Natural killer cell (primary cell): ENCODE data around the gene TSPAN11. TPM values are rescaled to one million over a fixed set of nuclear protein-coding genes. Genes with fewer than 3 reads are reported as not detected.

Experiments used
- ATAC-seq, 3 donors: fragments of 150-1000 bp in 2 of 3; fragments of 200-7000 bp in 1 of 3; cut with Tn5 transposase; 1 replicate in 1 of 3; 2 replicates in 2 of 3; pipeline ENCODE4 v1.10.0; 2021; ENCODE audit warnings: mild to moderate bottlenecking in 2 of 3, moderate library complexity in 2 of 3
- DNase-seq, 2 donors: peaks; one replicate each; pipeline versions ENCODE4 v3.0.0 to v3.0.0-alpha.2; 2013 to 2021; ENCODE audit warnings: mixed read lengths in 1 of 2
- H3K27ac ChIP-seq: one replicate; pipeline ENCODE4 v1.5.1; 2013; ENCODE audit warnings: mild to moderate bottlenecking, low read length
- H3K27me3 ChIP-seq: one replicate; pipeline ENCODE4 v1.6.1; 2013; ENCODE audit warnings: low read length; ENCODE audit not compliant: control insufficient read depth, insufficient read depth
- H3K36me3 ChIP-seq: one replicate; pipeline ENCODE4 v1.6.1; 2013; ENCODE audit warnings: low read length; ENCODE audit not compliant: control insufficient read depth, insufficient read depth
- H3K4me1 ChIP-seq: one replicate; pipeline ENCODE4 v1.6.1; 2013; ENCODE audit warnings: low read length; ENCODE audit not compliant: control insufficient read depth, insufficient read depth
- H3K4me3 ChIP-seq: one replicate; pipeline ENCODE4 v1.5.1; 2013; ENCODE audit warnings: low read length
- H3K9me3 ChIP-seq: one replicate; pipeline ENCODE4 v1.6.1; 2013; ENCODE audit warnings: low read length; ENCODE audit not compliant: control insufficient read depth, insufficient read depth
- H3K27ac Mint-ChIP-seq, 2 donors: one replicate each; pipeline ENCODE4 v1.8.0; 2022; ENCODE audit warnings: mild to moderate bottlenecking in 2 of 2, mixed read lengths in 2 of 2, moderate library complexity in 1 of 2
- H3K27me3 Mint-ChIP-seq, 2 donors: one replicate each; pipeline ENCODE4 v1.8.0; 2022; ENCODE audit warnings: low read depth in 2 of 2, mixed read lengths in 2 of 2
- H3K36me3 Mint-ChIP-seq: one replicate; pipeline ENCODE4 v1.8.0; 2022; ENCODE audit warnings: mixed read lengths
- H3K4me1 Mint-ChIP-seq, 2 donors: one replicate each; pipeline ENCODE4 v1.8.0; 2022; ENCODE audit warnings: mixed read lengths in 2 of 2
- H3K4me3 Mint-ChIP-seq: one replicate; pipeline ENCODE4 v1.8.0; 2022; ENCODE audit warnings: mild to moderate bottlenecking, moderate library complexity, mixed read lengths
- H3K9me3 Mint-ChIP-seq, 2 donors: one replicate each; pipeline ENCODE4 v1.8.0; 2022; ENCODE audit warnings: mixed read lengths in 2 of 2
- CTCF ChIP-seq: fragments of 200-600 bp; IDR thresholded peaks from one replicate; pipeline ENCODE4 v1.8.0; 2022; ENCODE audit warnings: antibody characterized with exemption
- WGBS: methylation state at CpG from one replicate; pipeline ENCODE4 v1.1.7; 2013; ENCODE audit warnings: missing lambda C conversion rate; ENCODE audit not compliant: insufficient coverage; 5-methylcytosine and 5-hydroxymethylcytosine counted together
- intact Hi-C: fragments of 100-400 bp; cut with micrococcal nuclease; formaldehyde crosslinking; loops from one replicate; pipeline ENCODE4 v1.14.2; 2022
- total RNA-seq, 4 donors: library from RNA; stranded (reverse); fragments of 120-200 nt in 1 of 4; gene quantifications; one replicate each; pipeline versions ENCODE4 v1.2.3 to v1.2.4, GENCODE V29; 2013 to 2022

TSPAN11 gene
- total RNA-seq, 3 donors from 2014 or later (not counting 1 experiment from before 2014, with no cell fraction given) = not detected

GRCh38 chr12:31017535-31017934 is 91.0 kb downstream of the TSPAN11 start:
- DNase-seq (no peak), ATAC-seq (no peak)
- no peak overlapping the region for H3K27ac ChIP-seq
- intact Hi-C loops = no loop called here
- peaks cover 2% of the 10 kb centered on the region for H3K27me3 ChIP-seq
- Mint-ChIP-seq H3K36me3 (no peaks in the 10 kb centered on the region), H3K4me3 (no peak overlapping the region), H3K27me3 (peaks cover 0 to 3% of the 10 kb centered on the region in 2 donors), H3K27ac (no peak overlapping the region), H3K4me1 (no peaks in the 10 kb centered on the region), H3K9me3 (no peaks in the 10 kb centered on the region)
- no peak for TF ChIP-seq CTCF
- H3K4me1 ChIP-seq = no peaks in the 10 kb centered on the region
- 89% methylated on average over 4 of the region's 4 CpGs for WGBS
- H3K4me3 ChIP-seq = no peak overlapping the region
- H3K9me3 ChIP-seq = no peaks in the 10 kb centered on the region
- H3K36me3 ChIP-seq = no peaks in the 10 kb centered on the region

GRCh38 chr12:31018106-31018789 is 91.7 kb downstream of the TSPAN11 start:
- DNase-seq = no peak
- H3K27ac ChIP-seq = no peak overlapping the region
- intact Hi-C loops = no loop called here
- H3K4me1 Mint-ChIP-seq = no peaks in the 10 kb centered on the region
- no peaks in the 10 kb centered on the region for H3K4me1 ChIP-seq
- H3K27ac Mint-ChIP-seq = no peak overlapping the region
- H3K9me3 Mint-ChIP-seq = no peaks in the 10 kb centered on the region
- 70% methylated on average over 1 of the region's 3 CpGs for WGBS
- no peaks in the 10 kb centered on the region for H3K27me3 Mint-ChIP-seq
- H3K4me3 ChIP-seq = no peak overlapping the region
- H3K36me3 Mint-ChIP-seq = no peaks in the 10 kb centered on the region
- H3K36me3 ChIP-seq = no peaks in the 10 kb centered on the region
- H3K9me3 ChIP-seq = no peaks in the 10 kb centered on the region
- H3K27me3 ChIP-seq = peaks cover 2% of the 10 kb centered on the region
- ATAC-seq = no peak
- no peak for TF ChIP-seq CTCF
- no peak overlapping the region for H3K4me3 Mint-ChIP-seq

- DNase-seq (no peak), ATAC-seq (no peak)
- no peaks in the 10 kb centered on the region for H3K4me1 ChIP-seq
- no peaks in the 10 kb centered on the region for H3K9me3 ChIP-seq
- no peaks in the 10 kb centered on the region for H3K4me1 Mint-ChIP-seq
- intact Hi-C loops = no loop called here
- H3K27ac ChIP-seq = no peak overlapping the region
- no peaks in the 10 kb centered on the region for H3K9me3 Mint-ChIP-seq
- H3K4me3 Mint-ChIP-seq = no peak overlapping the region
- H3K4me3 ChIP-seq = no peak overlapping the region
- H3K36me3 Mint-ChIP-seq = no peaks in the 10 kb centered on the region
- H3K27me3 ChIP-seq = peaks cover 2% of the 10 kb centered on the region
- 88% methylated on average over 5 of the region's 6 CpGs for WGBS
- H3K36me3 ChIP-seq = no peaks in the 10 kb centered on the region
- H3K27ac Mint-ChIP-seq = no peak overlapping the region
- no peak for TF ChIP-seq CTCF
- H3K27me3 Mint-ChIP-seq = no peaks in the 10 kb centered on the region
Observed at GRCh38 chr12:31018790-31019505, 92.4 kb downstream of the TSPAN11 start.
